ENCODE data around the gene OR52N5. TPM values are rescaled to one million over a fixed set of nuclear protein-coding genes. Genes with fewer than 3 reads are reported as not detected.

OR52N5 gene
- total RNA-seq (2022; extraction: Qiagen RNA extraction), result not detected in 5 replicates

GRCh38 chr11:5783255-5783654 lies at the start of gene OR52N5:
OR52N5 (minus strand) TSS chr11:5783355; CDS start chr11:5778634, 4,721 bp downstream.

GRCh38 chr11:5808500-5809121 lies 25.5 kb upstream of the OR52N5 start, which contains the start of gene OR52N2:
OR52N2 (plus strand) TSS chr11:5808924; CDS start chr11:5820336, 11,412 bp downstream.

GRCh38 chr11:5791165-5791564 lies 8.0 kb upstream of the OR52N5 start, which contains the start of gene OR52N1:
OR52N1 (minus strand) TSS chr11:5791265; CDS start chr11:5788816, 2,449 bp downstream.

GRCh38 chr11:5753943-5754342 lies 29.2 kb downstream of the OR52N5 start, which contains the start of gene OR52N4:
OR52N4 (plus strand) TSS chr11:5754243; CDS start chr11:5754741, 498 bp downstream.

GRCh38 chr11:5736396-5736795 lies 46.8 kb downstream of the OR52N5 start, which contains the start of gene OR56B1:
OR56B1 (plus strand) TSS chr11:5736448; CDS start chr11:5736517, 69 bp downstream.

Other genes starting within 250 kb of the OR52N5 start
- gene OR52H1, start 234.8 kb downstream of the OR52N5 start, total RNA-seq (2022; extraction: Qiagen RNA extraction), result not detected in 5 replicates
- not detected in 5 replicates for gene OR52B6, start 202.5 kb downstream of the OR52N5 start, total RNA-seq (2022; extraction: Qiagen RNA extraction)
- gene TRIM6, start 186.7 kb downstream of the OR52N5 start, total RNA-seq (2022; extraction: Qiagen RNA extraction), result 6.9 to 8.3 TPM (median 7.6 TPM) in 5 replicates
- 2.3 to 3.6 TPM (median 2.9 TPM) in 5 replicates for gene TRIM34, start 158.4 kb downstream of the OR52N5 start, total RNA-seq (2022; extraction: Qiagen RNA extraction)
- 8.6 to 11.8 TPM (median 9.6 TPM) in 5 replicates for gene TRIM5, start 98.3 kb downstream of the OR52N5 start, total RNA-seq (2022; extraction: Qiagen RNA extraction)
- 0.60 to 1.8 TPM (median 1.1 TPM) in 5 replicates for gene TRIM22, start 93.6 kb downstream of the OR52N5 start, total RNA-seq (2022; extraction: Qiagen RNA extraction)
- gene OR56B1, start 46.9 kb downstream of the OR52N5 start, total RNA-seq (2022; extraction: Qiagen RNA extraction), result not detected in 5 replicates
- gene OR52N4, start 29.1 kb downstream of the OR52N5 start, total RNA-seq (2022; extraction: Qiagen RNA extraction), result not detected in 5 replicates
- gene OR52N1, start 7.9 kb upstream of the OR52N5 start, total RNA-seq (2022; extraction: Qiagen RNA extraction), result not detected in 5 replicates
- not detected in 5 replicates for gene OR52N2, start 25.6 kb upstream of the OR52N5 start, total RNA-seq (2022; extraction: Qiagen RNA extraction)
- not detected in 5 replicates for gene OR52E6, start 58.5 kb upstream of the OR52N5 start, total RNA-seq (2022; extraction: Qiagen RNA extraction)
- not detected in 5 replicates for gene OR52E8, start 74.3 kb upstream of the OR52N5 start, total RNA-seq (2022; extraction: Qiagen RNA extraction)
- gene OR52E4, start 97.3 kb upstream of the OR52N5 start, total RNA-seq (2022; extraction: Qiagen RNA extraction), result not detected in 5 replicates
- not detected in 5 replicates for gene OR52E5, start 109.9 kb upstream of the OR52N5 start, total RNA-seq (2022; extraction: Qiagen RNA extraction)
- not detected in 5 replicates for gene OR56A3, start 158.9 kb upstream of the OR52N5 start, total RNA-seq (2022; extraction: Qiagen RNA extraction)
- gene OR56A5, start 185.1 kb upstream of the OR52N5 start, total RNA-seq (2022; extraction: Qiagen RNA extraction), result not detected in 5 replicates
- gene OR52L1, start 203.6 kb upstream of the OR52N5 start, total RNA-seq (2022; extraction: Qiagen RNA extraction), result not detected in 5 replicates
- not detected in 5 replicates for gene OR56A4, start 223.6 kb upstream of the OR52N5 start, total RNA-seq (2022; extraction: Qiagen RNA extraction)
- not detected in 5 replicates for gene OR56A1, start 247.4 kb upstream of the OR52N5 start, total RNA-seq (2022; extraction: Qiagen RNA extraction)

Data from A549 treated with AZD2906 at 1 μM for 4 hours (cell line).